ENCODE measurements around the gene TMEM163.

The TMEM163 gene

DNA sequence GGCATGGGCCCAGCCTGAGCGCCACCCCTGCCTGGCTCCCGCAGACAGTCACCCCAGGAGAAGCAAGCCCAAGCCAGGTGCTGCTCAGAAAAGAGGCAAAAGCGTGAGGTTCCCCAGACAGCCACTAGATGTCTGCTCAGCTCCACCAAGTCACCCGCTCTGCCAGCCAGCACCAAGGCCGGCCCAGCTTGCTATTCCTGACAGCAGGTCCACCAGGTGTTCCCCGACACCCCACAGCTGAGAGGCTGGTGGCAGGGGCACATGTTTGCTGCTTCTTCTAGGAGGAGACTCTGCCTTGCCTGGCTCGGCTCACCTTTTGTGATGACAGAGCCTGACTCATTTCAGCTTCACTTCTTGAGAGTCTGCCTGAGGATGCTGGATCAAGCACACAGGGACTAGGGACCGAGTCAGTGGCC lies 258.2 kb downstream of the TMEM163 start:
- no peak for FAIRE-seq

DNA sequence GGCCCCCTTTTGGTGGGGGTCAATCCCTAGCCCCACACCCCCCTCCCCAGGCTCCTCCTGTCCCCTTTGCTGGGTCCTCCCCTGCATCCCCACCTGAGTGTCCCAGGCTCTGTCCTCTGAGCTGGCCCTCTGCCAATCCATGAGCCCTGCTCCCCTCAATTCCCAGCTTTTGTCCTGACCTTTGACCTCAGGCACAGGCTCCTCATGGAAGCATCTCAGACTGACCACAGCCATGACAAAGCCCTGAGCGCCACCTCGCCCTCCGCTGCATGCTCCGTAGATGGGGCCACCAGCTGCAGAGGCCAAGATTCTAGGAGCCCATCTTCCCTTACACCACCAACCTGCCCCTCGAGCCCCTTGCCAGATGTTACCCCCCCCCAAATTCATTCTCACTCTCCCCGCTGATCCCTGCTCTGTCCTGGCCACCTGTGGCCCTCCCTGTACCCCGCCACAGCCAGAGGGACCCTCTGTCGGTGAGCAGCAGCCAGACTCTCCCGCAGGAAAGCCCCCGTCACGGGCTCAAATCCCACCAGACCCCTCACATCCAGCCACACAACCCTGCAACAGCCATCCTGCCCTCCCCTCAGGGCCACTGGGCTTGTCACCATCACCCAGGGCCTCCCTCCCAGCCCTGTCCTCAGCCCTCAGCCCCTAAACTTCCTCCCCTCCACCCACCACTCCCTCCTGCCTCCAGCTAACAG lies 258.9 kb downstream of the TMEM163 start:
- no peak for FAIRE-seq
- no peak for DNase-seq (ENCODE audit: insufficient read length, low spot score)
- TF ChIP-seq, protein P1, sequence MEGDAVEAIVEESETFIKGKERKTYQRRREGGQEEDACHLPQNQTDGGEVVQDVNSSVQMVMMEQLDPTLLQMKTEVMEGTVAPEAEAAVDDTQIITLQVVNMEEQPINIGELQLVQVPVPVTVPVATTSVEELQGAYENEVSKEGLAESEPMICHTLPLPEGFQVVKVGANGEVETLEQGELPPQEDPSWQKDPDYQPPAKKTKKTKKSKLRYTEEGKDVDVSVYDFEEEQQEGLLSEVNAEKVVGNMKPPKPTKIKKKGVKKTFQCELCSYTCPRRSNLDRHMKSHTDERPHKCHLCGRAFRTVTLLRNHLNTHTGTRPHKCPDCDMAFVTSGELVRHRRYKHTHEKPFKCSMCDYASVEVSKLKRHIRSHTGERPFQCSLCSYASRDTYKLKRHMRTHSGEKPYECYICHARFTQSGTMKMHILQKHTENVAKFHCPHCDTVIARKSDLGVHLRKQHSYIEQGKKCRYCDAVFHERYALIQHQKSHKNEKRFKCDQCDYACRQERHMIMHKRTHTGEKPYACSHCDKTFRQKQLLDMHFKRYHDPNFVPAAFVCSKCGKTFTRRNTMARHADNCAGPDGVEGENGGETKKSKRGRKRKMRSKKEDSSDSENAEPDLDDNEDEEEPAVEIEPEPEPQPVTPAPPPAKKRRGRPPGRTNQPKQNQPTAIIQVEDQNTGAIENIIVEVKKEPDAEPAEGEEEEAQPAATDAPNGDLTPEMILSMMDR (IDR thresholded peaks at IDR 0.05; ENCODE audit: insufficient read depth, missing control alignments): no peak

More for the DNA sequence above, 258.2 kb downstream of the TMEM163 start:
- TF ChIP-seq, protein P1 (IDR thresholded peaks at IDR 0.05; ENCODE audit: insufficient read depth, missing control alignments): peak; percentile 86
- DNase-seq (ENCODE audit: insufficient read length, low spot score): peak; percentile 74

DNA sequence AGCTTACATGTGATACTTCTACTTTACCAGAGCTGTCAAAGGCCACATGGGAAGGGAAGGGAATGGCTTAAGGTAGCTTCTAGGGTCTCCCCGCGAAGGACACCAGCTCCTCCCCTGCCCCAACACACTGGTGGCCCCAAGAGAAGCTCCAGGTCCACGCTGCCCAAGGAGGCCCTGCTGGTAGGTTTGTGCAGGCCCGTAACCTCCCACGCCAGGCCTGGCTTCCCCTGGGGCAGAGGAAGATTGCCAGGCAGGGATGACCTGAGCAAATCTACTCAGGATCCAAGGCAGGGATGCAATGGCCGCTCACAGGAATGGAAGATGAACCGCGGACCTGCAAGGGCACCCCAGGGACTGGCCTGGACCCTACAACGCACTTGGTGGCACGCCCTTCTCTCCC lies 259.9 kb downstream of the TMEM163 start:
- DNase-seq (ENCODE audit: insufficient read length, low spot score) (no peak), FAIRE-seq (no peak)
- TF ChIP-seq, protein P1 (IDR thresholded peaks at IDR 0.05; ENCODE audit: insufficient read depth, missing control alignments): no peak

DNA sequence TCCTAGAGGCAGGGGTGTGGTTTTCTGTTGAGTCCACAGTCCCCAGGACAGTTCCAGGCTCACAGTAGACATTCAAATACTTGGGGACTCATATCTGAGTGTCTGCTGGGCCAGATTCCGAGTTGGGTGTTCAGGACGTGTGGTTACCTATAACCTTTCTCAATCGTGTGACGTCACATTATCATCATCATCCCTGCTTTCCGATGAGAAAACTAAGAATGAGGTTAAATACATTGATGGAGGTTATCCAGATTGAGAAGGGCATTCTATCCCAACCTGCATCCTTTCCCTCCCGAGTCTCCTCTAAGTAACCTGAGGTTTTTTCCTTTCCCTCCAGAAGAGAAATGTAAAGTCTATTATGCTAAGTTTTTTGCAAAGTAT lies 260.3 kb downstream of the TMEM163 start:
- DNase-seq (ENCODE audit: insufficient read length, low spot score) (no peak), FAIRE-seq (no peak)
- TF ChIP-seq, protein P1 (IDR thresholded peaks at IDR 0.05; ENCODE audit: insufficient read depth, missing control alignments): no peak

DNA sequence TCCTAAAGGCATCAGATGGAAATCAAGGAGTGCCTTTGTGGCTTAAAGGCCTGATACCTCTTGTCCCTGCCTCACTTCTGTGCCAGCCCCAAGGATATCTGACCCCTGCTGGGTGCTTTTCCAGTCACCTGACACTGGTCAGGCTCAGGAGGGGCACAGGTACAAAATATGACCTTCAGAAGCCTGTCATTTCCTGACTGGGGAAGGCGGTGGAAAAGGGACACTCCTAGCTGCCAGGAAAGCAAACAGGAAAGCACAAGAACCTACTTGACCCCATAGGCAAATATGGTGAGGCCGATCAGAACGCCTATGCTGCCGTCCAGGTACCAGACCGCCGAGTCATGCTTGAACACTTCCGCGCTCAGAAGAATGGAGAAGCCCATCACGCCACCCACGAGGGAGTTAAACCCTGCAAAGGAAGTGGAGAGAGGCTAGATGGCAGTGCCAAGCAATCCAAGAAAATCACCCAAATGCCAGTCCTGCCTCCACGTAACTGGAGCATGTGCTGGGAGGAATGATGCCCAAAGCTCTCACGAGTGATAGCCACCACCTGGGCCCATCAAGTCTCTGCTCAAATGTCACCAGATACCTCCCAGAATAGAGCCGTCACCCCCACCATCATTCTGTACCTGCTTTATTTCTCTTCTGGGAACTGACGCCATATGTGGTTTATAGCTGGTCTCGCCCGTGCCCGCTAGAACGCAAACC lies 260.9 kb downstream of the TMEM163 start:
- DNase-seq (ENCODE audit: insufficient read length, low spot score): no peak
- TF ChIP-seq, protein P1 (IDR thresholded peaks at IDR 0.05; ENCODE audit: insufficient read depth, missing control alignments): no peak
- no peak for FAIRE-seq

DNA sequence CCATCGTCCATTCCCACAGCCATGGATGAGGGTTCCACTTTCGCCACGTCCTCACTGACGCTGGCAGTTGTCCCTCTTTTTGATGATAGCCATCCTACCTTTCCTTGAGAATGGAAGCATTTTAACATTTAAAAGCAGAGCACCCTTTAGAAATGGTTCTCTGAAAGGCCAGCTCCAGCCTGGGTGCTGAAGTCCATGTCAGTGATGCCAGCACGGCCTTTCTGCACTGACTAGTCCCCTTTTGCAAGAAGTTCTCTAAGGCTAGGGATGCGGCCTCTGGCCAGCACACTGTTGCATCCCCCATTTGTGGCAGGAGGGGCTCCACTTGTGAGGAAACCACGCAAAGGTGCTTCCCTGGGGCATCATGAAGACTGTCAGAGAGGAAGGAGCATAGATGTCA lies 261.4 kb downstream of the TMEM163 start:
- DNase-seq (ENCODE audit: insufficient read length, low spot score) (no peak), FAIRE-seq (no peak)
- TF ChIP-seq, protein P1 (IDR thresholded peaks at IDR 0.05; ENCODE audit: insufficient read depth, missing control alignments): no peak

DNA sequence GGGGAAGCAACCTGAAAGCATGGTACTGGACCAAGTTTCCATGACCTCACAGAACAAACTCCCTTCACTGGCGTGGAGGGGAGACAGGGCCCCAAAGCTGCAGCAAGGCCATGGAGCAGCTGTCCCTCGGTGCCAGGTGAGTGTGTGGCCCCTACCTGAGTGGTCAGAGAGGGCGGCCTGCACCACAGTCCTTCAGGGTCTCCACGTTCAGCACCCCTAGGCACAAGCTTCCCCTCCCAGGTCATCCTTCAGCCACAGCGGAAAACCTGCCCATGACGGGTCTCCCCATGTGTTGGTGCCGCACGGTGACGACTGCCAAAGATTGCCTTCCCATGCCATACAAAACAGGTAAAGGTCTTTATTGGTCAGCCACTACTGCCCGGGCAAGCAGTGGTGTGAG lies 263.4 kb downstream of the TMEM163 start:
- no peak for DNase-seq (ENCODE audit: insufficient read length, low spot score)
- no peak for FAIRE-seq
- TF ChIP-seq, protein P1 (IDR thresholded peaks at IDR 0.05; ENCODE audit: insufficient read depth, missing control alignments): no peak

Measured in D721Med (cell line).